Right lobe of liver (tissue), 6 donors: Measurements from ENCODE around the gene PVRIG. TPM values are rescaled to one million over a fixed set of nuclear protein-coding genes. Genes with fewer than 3 reads are reported as not detected.
A peak's percentile ranks its signal among the peaks of the same experiment; 100 is the strongest.
"Not testable (repeated sequence)": the region's sequence is repeated elsewhere in the genome, so short reads cannot be mapped to it uniquely, and the experiment has no call there.

Experiments
- ATAC-seq, 4 donors: fragments of 200-7000 bp; cut with Tn5 transposase; one replicate each; pipeline ENCODE4 v1.9.1; 2020; ENCODE audit warnings: mild to moderate bottlenecking in 4 of 4, moderate library complexity in 4 of 4
- DNase-seq, 3 donors: peaks; one replicate each; pipeline ENCODE4 v3.0.0-alpha.2; 2020
- H3K27ac ChIP-seq, 3 donors: fragments of 200-600 bp; one replicate each; pipeline ENCODE4 v1.8.0; 2022
- H3K27me3 ChIP-seq, 2 donors: fragments of 200-600 bp; one replicate each; pipeline ENCODE4 v1.8.0; 2022
- H3K36me3 ChIP-seq, 4 donors: fragments of 200-600 bp; sonication (generic) in 1 of 4; one replicate each; pipeline versions ENCODE4 v1.5.1 to v1.8.0; 2017 to 2022; ENCODE audit warnings: control low read depth in 1 of 4
- H3K4me1 ChIP-seq, 4 donors: fragments of 200-600 bp; sonication (generic) in 1 of 4; one replicate each; pipeline versions ENCODE4 v1.5.1 to v1.8.0; 2017 to 2022; ENCODE audit warnings: control low read depth in 1 of 4
- H3K4me3 ChIP-seq, 3 donors: fragments of 200-600 bp; one replicate each; pipeline ENCODE4 v1.8.0; 2022
- H3K9me3 ChIP-seq, 4 donors: fragments of 200-600 bp; sonication (generic) in 1 of 4; one replicate each; pipeline versions ENCODE4 v1.5.1 to v1.8.0; 2017 to 2022; ENCODE audit warnings: control low read depth in 1 of 4
- CTCF ChIP-seq, 4 donors: fragments of 200-600 bp in 3 of 4; fragments of 450-650 bp in 1 of 4; IDR thresholded peaks; one replicate each; pipeline versions ENCODE4 v1.5.1 to v1.8.0; 2016 to 2022; ENCODE audit warnings: antibody characterized with exemption in 4 of 4, mild to moderate bottlenecking in 2 of 4
- POLR2A ChIP-seq: fragments of 450-650 bp; IDR thresholded peaks from one replicate; pipeline ENCODE4 v1.6.1; 2017; ENCODE audit warnings: antibody characterized with exemption, mild to moderate bottlenecking
- WGBS: methylation state at CpG from one replicate; pipeline ENCODE4 v1.1.6; 2018; ENCODE audit warnings: low coverage, low lambda C conversion rate; ENCODE audit not compliant: insufficient coverage; ENCODE audit errors: missing lambda C conversion rate; 5-methylcytosine and 5-hydroxymethylcytosine counted together
- intact Hi-C, 2 donors: fragments of 100-400 bp; cut with DNase I; formaldehyde crosslinking; loops; one replicate each; pipeline versions ENCODE4 v1.11.2 to v1.14.1; 2022
- total RNA-seq, 6 experiments: library from RNA; depleted of rRNA in 2 of 6; stranded (reverse); fragments of >200 nt in 2 of 6; fragmentation: NEBNext Ultra II Directional in 3 of 6; extraction: Animal tissue kit (Norgen Biotek cat#: 25700) in 3 of 6; gene quantifications; one replicate each; pipeline versions ENCODE4 v1.1.0 to v1.2.4, GENCODE V29; 2016 to 2023
- donor health status: DM: no; HTN: yes; CAD: no.
- donor health status: DM: no; HTN: no; CAD: no.
- donor health status: DM: no; HTN: no; CAD: no.
- donor health status: DM: no; HTN: yes; CAD: no.
- donor health status: DM: no; HTN: yes; CAD: no.

Gene PVRIG
- total RNA-seq, 6 experiments from 2014 or later: 0.17 to 0.89 (median 0.37) TPM; not detected in 3

- Histone ChIP-seq H3K36me3 (no peaks in the 10 kb centered on the region), H3K9me3 (no peaks in the 10 kb centered on the region), H3K27ac (no peak overlapping the region), H3K4me3 (no peak overlapping the region), H3K4me1 (no peaks in the 10 kb centered on the region), H3K27me3 (no peaks in the 10 kb centered on the region)
- ATAC-seq: no peak
- TF ChIP-seq POLR2A: no peak
- no peak for TF ChIP-seq CTCF (IDR thresholded peaks at IDR 0.05)
- DNase-seq: no peak
- 58% methylated on average over 2 of the region's 3 CpGs for WGBS
- intact Hi-C loops: no loop called here
Measured at GRCh38 chr7:100192969-100193368, 26.8 kb upstream of the PVRIG start.

- ATAC-seq (no peak), DNase-seq (no peak)
- Histone ChIP-seq H3K27me3 (no peaks in the 10 kb centered on the region), H3K9me3 (no peaks in the 10 kb centered on the region), H3K36me3 (no peaks in the 10 kb centered on the region), H3K27ac (no peak overlapping the region), H3K4me1 (no peaks in the 10 kb centered on the region), H3K4me3 (no peak overlapping the region)
- WGBS: 86% methylated on average over 1 of the region's 2 CpGs
- TF ChIP-seq POLR2A (no peak), CTCF (IDR thresholded peaks at IDR 0.05) (no peak)
- intact Hi-C loops: no loop called here
Measured at GRCh38 chr7:100195222-100195621, 24.5 kb upstream of the PVRIG start.

- intact Hi-C loops, H3K36me3 ChIP-seq, ATAC-seq, H3K4me3 ChIP-seq, H3K9me3 ChIP-seq, H3K27me3 ChIP-seq, H3K27ac ChIP-seq, DNase-seq, H3K4me1 ChIP-seq: not testable (repeated sequence)
- 92% methylated on average over 2 of the region's 6 CpGs for WGBS
Measured at GRCh38 chr7:100195901-100196322, 23.8 kb upstream of the PVRIG start.

GRCh38 chr7:100198266-100198665 lies 21.5 kb upstream of the PVRIG start:
- Histone ChIP-seq H3K27ac (no peak overlapping the region), H3K9me3 (no peaks in the 10 kb centered on the region), H3K36me3 (no peaks in the 10 kb centered on the region), H3K27me3 (no peaks in the 10 kb centered on the region), H3K4me1 (no peaks in the 10 kb centered on the region), H3K4me3 (no peak overlapping the region)
- TF ChIP-seq POLR2A: no peak
- TF ChIP-seq CTCF (IDR thresholded peaks at IDR 0.05): no peak
- 93% methylated on average over 10 of the region's 10 CpGs for WGBS
- intact Hi-C loops: no loop called here
- ATAC-seq (no peak), DNase-seq (no peak)

- TF ChIP-seq POLR2A (no peak), CTCF (IDR thresholded peaks at IDR 0.05) (no peak)
- intact Hi-C loops: no loop called here
- 47% methylated on average over 11 of the region's 11 CpGs for WGBS
- Histone ChIP-seq H3K4me1 (no peaks in the 10 kb centered on the region), H3K9me3 (no peaks in the 10 kb centered on the region), H3K36me3 (no peaks in the 10 kb centered on the region), H3K27ac (no peak overlapping the region), H3K4me3 (no peak overlapping the region), H3K27me3 (no peaks in the 10 kb centered on the region)
- ATAC-seq: peak; percentile 86 to 92 (median 87)
- peak in 2 of 3 donors; percentile 43 to 66 for DNase-seq
Measured at GRCh38 chr7:100200693-100201092, 19.1 kb upstream of the PVRIG start.
